Activated naive CD4-positive, alpha-beta T cell treated with anti-CD3 and anti-CD28 coated beads, Interleukin-2, amount 10 ng/mL, durations not matched to agents 7 days and 5 days (primary cell): ENCODE data around the gene AHRR.

Experiments used
- CTCF ChIA-PET: fragments of 350-600 bp; sonication (Branson Sonifier 250); formaldehyde crosslinking; loops from one replicate; lab custom pipeline; 2021; ENCODE audit warnings: antibody characterized with exemption; lab: Charles Lee
- DNase-seq: peaks from one replicate; pipeline ENCODE4 v3.0.0-alpha.2; 2020
- H3K27ac Mint-ChIP-seq: one replicate; pipeline ENCODE4 v1.8.0; 2021; ENCODE audit warnings: mild to moderate bottlenecking, moderate library complexity, mixed read lengths
- H3K27me3 Mint-ChIP-seq: one replicate; pipeline ENCODE4 v1.8.0; 2021; ENCODE audit warnings: mild to moderate bottlenecking, mixed read lengths
- H3K36me3 Mint-ChIP-seq: one replicate; pipeline ENCODE4 v1.8.0; 2021; ENCODE audit warnings: mixed read lengths
- H3K4me1 Mint-ChIP-seq: one replicate; pipeline ENCODE4 v1.8.0; 2021; ENCODE audit warnings: mixed read lengths
- H3K4me3 Mint-ChIP-seq: one replicate; pipeline ENCODE4 v1.8.0; 2021; ENCODE audit warnings: mild to moderate bottlenecking, moderate library complexity, mixed read lengths
- H3K9me3 Mint-ChIP-seq: one replicate; pipeline ENCODE4 v1.8.0; 2021; ENCODE audit warnings: mixed read lengths

Gene AHRR

GRCh38 chr5:318931-319601, 2.4 kb upstream of the AHRR start:
- Mint-ChIP-seq H3K27me3 (peaks cover 52% of the 10 kb centered on the region), H3K4me3 (no peak overlapping the region), H3K4me1 (peaks cover 25% of the 10 kb centered on the region), H3K36me3 (peaks cover 10% of the 10 kb centered on the region), H3K9me3 (no peaks in the 10 kb centered on the region), H3K27ac (no peak overlapping the region)
- DNase-seq: no peak
- CTCF ChIA-PET: interaction anchor here (0.8 to 5.0 kb wide), 5 partner anchors 25 to 111 kb away, joined by 3 to 46 read pairs (median 4); no protein-coding TSS in a partner anchor

GRCh38 chr5:320524-321229, 837 bp upstream of the AHRR start:
- Mint-ChIP-seq H3K36me3 (peaks cover 4% of the 10 kb centered on the region), H3K9me3 (no peaks in the 10 kb centered on the region), H3K27ac (no peak overlapping the region), H3K27me3 (peaks cover 60% of the 10 kb centered on the region), H3K4me3 (peak overlapping the region; percentile 80), H3K4me1 (peaks cover 25% of the 10 kb centered on the region)
- DNase-seq: no peak
- CTCF ChIA-PET: interaction anchor here (0.7 to 5.0 kb wide), 8 partner anchors 17 to 133 kb away, joined by 3 to 44 read pairs (median 5); no protein-coding TSS in a partner anchor

- Mint-ChIP-seq H3K4me1 (peaks cover 25% of the 10 kb centered on the region), H3K27ac (no peak overlapping the region), H3K4me3 (peak overlapping the region; percentile 67), H3K9me3 (no peaks in the 10 kb centered on the region), H3K36me3 (peaks cover 12% of the 10 kb centered on the region), H3K27me3 (peaks cover 60% of the 10 kb centered on the region)
- CTCF ChIA-PET: interaction anchor here (0.7 to 2.3 kb wide), 5 partner anchors 23 to 109 kb away, joined by 3 to 9 read pairs (median 3); no protein-coding TSS in a partner anchor
- no peak for DNase-seq
Observed at GRCh38 chr5:321726-322251, 275 bp downstream of the AHRR start.

- H3K4me3 Mint-ChIP-seq: peak overlapping the region; percentile 67
- DNase-seq: peak; percentile 45
- H3K9me3 Mint-ChIP-seq: no peaks in the 10 kb centered on the region
- CTCF ChIA-PET: interaction anchor here (1.0 kb wide), 1 partner anchor 106 kb away, joined by 3 read pairs; no protein-coding TSS in a partner anchor
- no peak overlapping the region for H3K27ac Mint-ChIP-seq
- H3K4me1 Mint-ChIP-seq: peaks cover 25% of the 10 kb centered on the region
- H3K27me3 Mint-ChIP-seq: peaks cover 60% of the 10 kb centered on the region
- peaks cover 11% of the 10 kb centered on the region for H3K36me3 Mint-ChIP-seq
Observed at GRCh38 chr5:322281-322941, 897 bp downstream of the AHRR start.

- no peak for DNase-seq
- Mint-ChIP-seq H3K27me3 (peaks cover 59% of the 10 kb centered on the region), H3K4me1 (peaks cover 25% of the 10 kb centered on the region), H3K27ac (no peak overlapping the region), H3K4me3 (peak overlapping the region; percentile 67), H3K9me3 (no peaks in the 10 kb centered on the region), H3K36me3 (peaks cover 11% of the 10 kb centered on the region)
- CTCF ChIA-PET: interaction anchor here (1.0 kb wide), 1 partner anchor 105 kb away, joined by 3 read pairs; no protein-coding TSS in a partner anchor
Observed at GRCh38 chr5:322942-323879, 1.7 kb downstream of the AHRR start.

GRCh38 chr5:324736-325612, 3.5 kb downstream of the AHRR start:
- H3K27ac Mint-ChIP-seq: no peak overlapping the region
- peaks cover 42% of the 10 kb centered on the region for H3K27me3 Mint-ChIP-seq
- no peak overlapping the region for H3K4me3 Mint-ChIP-seq
- peaks cover 32% of the 10 kb centered on the region for H3K4me1 Mint-ChIP-seq
- no peaks in the 10 kb centered on the region for H3K9me3 Mint-ChIP-seq
- CTCF ChIA-PET: no interaction called here
- DNase-seq: no peak
- H3K36me3 Mint-ChIP-seq: peaks cover 13% of the 10 kb centered on the region

- DNase-seq: no peak
- no peaks in the 10 kb centered on the region for H3K9me3 Mint-ChIP-seq
- no peak overlapping the region for H3K27ac Mint-ChIP-seq
- H3K27me3 Mint-ChIP-seq: peaks cover 30% of the 10 kb centered on the region
- H3K4me1 Mint-ChIP-seq: peaks cover 28% of the 10 kb centered on the region
- H3K36me3 Mint-ChIP-seq: peaks cover 16% of the 10 kb centered on the region
- H3K4me3 Mint-ChIP-seq: no peak overlapping the region
- CTCF ChIA-PET: interaction anchor here (1.0 to 1.4 kb wide), 2 partner anchors 18 to 99 kb away, joined by 3 to 5 read pairs; no protein-coding TSS in a partner anchor
Observed at GRCh38 chr5:326109-326508, 4.6 kb downstream of the AHRR start.

- DNase-seq: no peak
- no peak overlapping the region for H3K27ac Mint-ChIP-seq
- H3K4me3 Mint-ChIP-seq: no peak overlapping the region
- H3K9me3 Mint-ChIP-seq: no peaks in the 10 kb centered on the region
- H3K4me1 Mint-ChIP-seq: peaks cover 35% of the 10 kb centered on the region
- H3K36me3 Mint-ChIP-seq: peaks cover 17% of the 10 kb centered on the region
- peaks cover 7% of the 10 kb centered on the region for H3K27me3 Mint-ChIP-seq
- CTCF ChIA-PET: no interaction called here
Observed at GRCh38 chr5:329121-329735, 7.7 kb downstream of the AHRR start.

- Mint-ChIP-seq H3K36me3 (peaks cover 17% of the 10 kb centered on the region), H3K27ac (no peak overlapping the region), H3K4me1 (peaks cover 40% of the 10 kb centered on the region), H3K4me3 (no peak overlapping the region), H3K27me3 (peaks cover 6% of the 10 kb centered on the region), H3K9me3 (no peaks in the 10 kb centered on the region)
- CTCF ChIA-PET: no interaction called here
- no peak for DNase-seq
Observed at GRCh38 chr5:329768-330167, 8.3 kb downstream of the AHRR start.

GRCh38 chr5:332843-333242, 11.3 kb downstream of the AHRR start:
- Mint-ChIP-seq H3K4me3 (no peak overlapping the region), H3K27ac (peak overlapping the region; percentile 78), H3K36me3 (peaks cover 9% of the 10 kb centered on the region), H3K4me1 (peaks cover 55% of the 10 kb centered on the region), H3K9me3 (no peaks in the 10 kb centered on the region), H3K27me3 (no peaks in the 10 kb centered on the region)
- peak; percentile 62 for DNase-seq
- CTCF ChIA-PET: interaction anchor here (1.2 kb wide), 1 partner anchor 18 kb away, joined by 3 read pairs; no protein-coding TSS in a partner anchor

- Mint-ChIP-seq H3K4me1 (peaks cover 50% of the 10 kb centered on the region), H3K27ac (peak overlapping the region; percentile 78), H3K36me3 (peaks cover 7% of the 10 kb centered on the region), H3K4me3 (peak overlapping the region; percentile 8), H3K27me3 (no peaks in the 10 kb centered on the region), H3K9me3 (no peaks in the 10 kb centered on the region)
- CTCF ChIA-PET: interaction anchor here (2.0 kb wide), 1 partner anchor 91 kb away, joined by 7 read pairs; no protein-coding TSS in a partner anchor
- DNase-seq: no peak
Observed at GRCh38 chr5:333945-334344, 12.4 kb downstream of the AHRR start.
